GM18870 (cell line): ENCODE results near the gene FLNB.

ENCODE experiments used
- ATAC-seq: cut with Tn5 transposase; IDR thresholded peaks from one replicate; pipeline ENCODE4 v1.9.1; 2021; ENCODE audit warnings: moderate library complexity; ENCODE audit not compliant: unreplicated experiment

FLNB gene

DNA sequence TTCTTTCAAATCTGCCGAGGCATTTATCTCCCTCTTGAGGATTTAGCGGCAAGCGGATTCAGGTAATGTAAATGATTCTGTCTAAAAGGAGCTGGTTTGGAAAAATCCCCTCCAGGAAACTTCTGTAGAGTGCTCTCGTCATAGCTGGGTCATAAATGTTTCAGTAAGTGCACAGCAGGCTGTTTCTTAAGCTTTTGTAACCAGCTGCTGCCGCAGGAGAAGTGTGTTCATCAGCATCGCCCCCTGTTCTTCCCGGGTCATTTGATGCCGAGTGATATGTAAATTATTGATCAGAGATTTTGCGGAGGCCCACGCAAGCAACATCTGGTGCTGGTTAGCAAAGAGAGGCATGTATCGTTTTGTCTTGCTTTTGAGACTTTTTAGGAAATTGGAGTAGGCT is 149.5 kb downstream of the FLNB start:
- ATAC-seq, result no peak

DNA sequence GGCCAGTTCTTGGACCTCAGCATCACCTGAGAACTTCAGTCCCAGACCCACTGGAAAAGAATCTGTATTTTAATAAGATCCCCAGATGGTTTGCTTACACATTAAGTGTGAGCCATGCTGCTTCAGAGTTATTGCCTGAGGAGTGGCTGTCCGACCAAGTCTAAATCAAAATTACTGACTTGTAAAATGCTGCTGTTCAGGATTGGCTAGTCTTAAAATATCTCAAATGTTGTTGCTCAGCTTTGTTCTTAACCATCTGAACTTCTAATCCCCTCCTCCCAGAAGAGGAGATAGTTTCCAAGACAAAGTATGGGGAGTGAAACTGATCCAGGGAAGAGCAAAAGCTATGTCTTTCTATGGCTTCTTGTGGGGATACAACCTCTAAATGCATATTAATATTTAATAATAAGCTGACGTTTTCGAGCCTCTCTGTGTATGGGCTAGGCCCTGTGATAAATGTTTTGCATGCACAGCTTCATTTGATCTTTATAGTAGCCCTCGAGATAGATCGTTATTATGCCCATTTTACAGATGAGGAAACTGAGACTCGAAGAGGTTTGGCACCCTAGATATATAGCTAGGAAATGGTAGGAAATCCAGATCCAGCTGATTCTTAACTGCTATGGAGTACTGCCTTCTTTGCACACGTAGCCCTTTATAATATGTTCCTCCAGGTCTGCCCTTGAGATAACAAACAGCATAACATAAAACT is 150.4 kb downstream of the FLNB start:
- no peak for ATAC-seq

DNA sequence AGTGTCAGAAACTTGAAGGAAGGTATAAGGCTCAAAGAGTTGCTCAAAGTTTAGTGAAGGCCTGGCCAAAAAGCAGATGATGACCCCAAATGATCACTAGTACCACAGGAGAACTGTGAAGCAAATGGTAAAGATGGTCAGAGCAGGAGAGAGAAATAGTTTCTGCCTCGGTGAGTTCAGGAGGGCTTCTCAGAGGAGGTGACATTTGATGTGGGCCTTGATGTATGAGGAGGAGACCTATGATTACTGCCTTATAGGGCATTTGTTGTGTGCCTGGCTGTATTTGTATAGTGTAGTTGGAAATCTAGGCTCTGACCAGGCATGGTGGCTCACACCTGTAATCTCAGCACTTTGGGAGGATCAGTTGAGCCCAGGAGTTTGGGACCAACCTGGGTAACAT is 152.2 kb downstream of the FLNB start:
- ATAC-seq, result no peak

DNA sequence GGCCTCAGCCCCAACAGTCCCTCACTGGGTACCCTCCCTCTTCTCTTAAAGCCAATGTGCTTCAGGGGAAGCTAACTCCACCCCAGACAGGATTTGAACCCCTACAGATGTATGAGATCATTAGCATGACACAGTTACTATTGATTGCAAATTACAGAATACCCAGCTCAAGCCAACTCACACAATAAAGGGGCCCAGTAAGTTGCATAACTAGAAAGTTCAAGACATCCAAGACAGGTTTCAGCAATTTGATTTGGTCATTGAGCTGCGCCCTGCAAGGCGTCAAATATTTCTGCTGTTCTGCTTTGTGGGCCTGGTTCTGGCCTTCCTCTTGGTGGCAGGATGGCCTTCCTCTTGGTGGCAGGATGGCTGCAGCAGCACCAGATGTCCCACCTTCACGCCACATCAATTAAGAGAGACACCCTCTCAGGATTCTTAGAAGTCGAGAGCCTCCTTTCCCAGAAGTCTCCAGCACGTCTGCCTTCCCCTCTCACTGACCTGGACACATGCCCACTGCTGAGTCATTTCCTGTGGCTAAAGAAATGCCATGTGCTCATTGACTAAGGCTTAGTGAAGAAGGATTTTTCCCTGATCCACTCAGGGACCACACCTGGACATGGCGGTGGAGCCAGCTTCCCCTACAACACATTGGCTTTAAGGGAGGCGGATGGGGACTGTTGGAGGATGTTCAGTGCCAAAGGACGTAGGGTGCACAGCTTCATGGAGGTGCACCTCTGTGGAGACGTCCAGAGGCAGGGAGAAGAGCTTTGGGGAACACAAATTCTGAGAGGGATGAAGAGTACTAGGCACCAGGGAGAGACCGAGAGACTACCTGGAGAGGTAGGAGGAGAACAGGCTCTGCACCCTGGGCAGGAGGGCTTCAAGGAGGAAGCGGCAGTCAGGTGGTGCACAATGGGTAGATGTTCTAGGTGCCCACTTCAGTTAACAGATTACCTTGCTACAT is 153.5 kb downstream of the FLNB start:
- no peak for ATAC-seq

DNA sequence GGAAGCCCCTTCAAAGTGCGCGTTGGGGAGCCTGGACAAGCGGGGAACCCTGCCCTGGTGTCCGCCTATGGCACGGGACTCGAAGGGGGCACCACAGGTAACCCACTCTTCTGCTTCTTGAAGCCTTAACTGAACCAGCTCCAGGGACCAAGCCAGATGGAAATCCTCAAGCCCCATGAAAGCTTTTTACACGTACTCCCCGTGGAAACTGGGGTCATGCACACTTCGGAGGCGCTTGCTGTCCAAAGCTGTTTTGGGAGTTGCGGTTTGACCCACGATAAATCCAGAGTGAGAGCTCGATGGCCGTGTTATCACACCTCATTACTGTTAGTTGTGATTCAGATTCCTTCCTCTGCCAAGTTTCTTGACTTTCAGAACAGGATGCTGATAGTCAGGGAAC is 155.0 kb downstream of the FLNB start:
- ATAC-seq, result no peak

DNA sequence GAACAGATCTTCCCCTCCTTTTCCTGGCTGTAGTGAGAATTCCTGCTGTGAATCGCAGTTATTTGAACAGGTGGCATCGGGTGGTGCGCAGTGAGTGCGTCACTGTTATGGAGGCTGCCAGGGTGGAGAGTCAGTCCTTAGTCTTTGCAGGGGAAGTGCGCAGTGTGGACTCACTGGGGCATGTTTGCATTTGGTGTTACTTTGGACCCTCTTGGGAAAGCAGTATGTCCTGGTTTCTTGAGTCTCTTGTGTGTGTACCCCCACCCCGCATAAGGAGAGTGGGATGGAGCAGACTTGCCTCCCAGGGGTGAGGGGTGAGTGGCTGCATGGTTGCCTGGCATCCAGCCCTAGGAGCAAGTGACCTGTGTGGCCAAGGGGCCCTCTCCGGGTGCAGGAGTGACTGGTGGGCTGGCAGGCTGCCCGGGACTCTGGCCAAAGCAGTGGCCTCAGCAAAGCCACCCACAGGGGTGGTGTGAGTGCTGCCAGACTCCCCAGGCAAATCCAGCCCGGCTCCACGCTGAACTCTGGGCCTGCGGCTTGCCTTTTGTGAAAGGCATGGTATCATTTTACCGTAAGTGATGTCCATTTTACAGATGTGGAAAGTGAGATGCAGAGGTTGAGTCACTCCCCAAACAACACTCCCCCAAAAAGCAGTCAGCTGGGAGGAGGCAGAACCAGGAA is 156.1 kb downstream of the FLNB start:
- no peak for ATAC-seq

DNA sequence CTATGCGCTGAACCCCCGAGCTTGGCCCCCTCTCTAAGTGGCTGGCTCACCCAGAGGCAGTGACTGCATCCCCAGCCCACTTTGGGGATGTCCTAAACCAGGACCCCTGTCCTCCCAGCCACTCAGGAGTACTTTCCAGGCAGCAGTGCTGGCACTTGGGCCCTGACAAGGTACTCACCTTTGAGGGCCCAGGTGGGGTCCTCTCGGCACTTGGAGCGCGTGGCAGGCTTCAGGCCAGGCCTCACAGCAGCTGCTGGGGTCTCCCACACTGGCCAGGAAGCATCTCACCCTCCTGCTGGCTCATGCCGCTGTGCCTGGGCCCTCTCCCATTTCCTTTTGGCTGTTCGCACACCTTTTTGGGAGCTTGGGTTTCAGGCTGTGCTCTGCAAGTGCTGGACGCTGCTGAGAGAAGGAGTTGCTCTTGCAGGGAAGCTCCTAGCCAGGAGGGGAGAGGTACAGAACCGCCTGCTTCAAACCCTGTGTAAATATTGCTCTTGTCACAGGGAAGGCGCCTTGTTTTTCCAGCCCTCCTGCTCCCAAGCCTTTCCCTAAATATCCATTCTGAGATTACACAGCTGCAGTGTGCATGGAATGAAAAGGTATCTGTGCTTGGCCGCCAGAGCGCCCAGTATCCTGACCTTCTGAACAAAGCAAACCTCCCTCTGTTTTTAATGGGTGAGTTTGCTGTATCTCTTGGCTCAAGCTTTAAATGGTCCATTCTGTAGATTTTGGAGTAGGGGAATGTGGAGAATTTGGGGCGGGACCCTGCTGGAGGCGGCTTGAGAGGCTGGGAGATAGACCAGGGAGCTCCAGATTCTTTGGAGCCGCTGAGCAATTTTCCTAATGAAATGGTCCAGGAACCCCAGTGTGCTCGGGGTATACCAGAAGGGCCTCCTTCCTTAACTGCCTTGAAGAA is 156.9 kb downstream of the FLNB start:
- no peak for ATAC-seq

DNA sequence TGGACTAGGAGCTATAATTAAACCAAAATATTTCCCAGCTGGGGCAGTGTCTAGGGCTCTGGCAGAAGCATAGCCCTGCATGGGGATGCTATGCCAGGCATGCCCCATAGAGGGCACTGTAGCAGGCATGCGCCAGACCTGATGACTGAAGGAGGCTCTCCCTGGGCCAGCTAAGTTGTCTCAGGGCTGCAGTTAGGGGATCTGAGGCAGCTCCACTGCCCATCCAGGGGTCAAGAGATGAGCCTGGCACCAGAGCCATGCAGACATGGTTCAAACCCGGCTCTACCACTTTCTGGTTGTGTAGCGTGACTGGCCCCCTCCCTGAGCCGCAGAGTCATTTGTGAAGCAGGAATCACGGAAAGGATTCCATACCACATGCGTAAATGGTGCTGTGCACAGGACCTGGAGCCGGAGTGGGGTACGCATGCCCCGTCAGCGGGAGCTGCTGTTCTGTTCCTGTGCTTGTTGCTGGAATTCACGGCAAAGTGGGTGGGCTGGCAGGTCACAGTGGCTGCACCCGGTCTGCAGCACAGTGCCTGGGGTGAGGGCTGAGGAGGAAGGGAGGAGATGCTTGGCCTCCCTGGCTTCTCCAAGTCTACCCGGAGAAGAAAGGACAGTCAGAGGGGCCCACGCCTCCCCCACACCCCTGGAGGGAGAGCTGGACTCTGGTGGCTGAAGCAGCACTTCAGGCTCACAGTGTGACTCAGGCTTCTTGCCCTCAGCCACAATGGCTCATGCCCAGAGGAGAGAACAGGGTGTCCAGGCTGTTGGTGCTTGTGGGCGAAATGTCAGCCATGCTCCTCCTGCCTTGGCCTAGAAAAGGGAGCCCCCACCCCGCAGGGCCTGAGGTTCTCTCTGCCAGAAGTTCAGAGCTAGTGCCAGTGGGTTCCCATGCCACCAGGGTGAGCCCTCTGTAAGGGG is 159.5 kb downstream of the FLNB start:
- ATAC-seq, result peak; percentile 69

DNA sequence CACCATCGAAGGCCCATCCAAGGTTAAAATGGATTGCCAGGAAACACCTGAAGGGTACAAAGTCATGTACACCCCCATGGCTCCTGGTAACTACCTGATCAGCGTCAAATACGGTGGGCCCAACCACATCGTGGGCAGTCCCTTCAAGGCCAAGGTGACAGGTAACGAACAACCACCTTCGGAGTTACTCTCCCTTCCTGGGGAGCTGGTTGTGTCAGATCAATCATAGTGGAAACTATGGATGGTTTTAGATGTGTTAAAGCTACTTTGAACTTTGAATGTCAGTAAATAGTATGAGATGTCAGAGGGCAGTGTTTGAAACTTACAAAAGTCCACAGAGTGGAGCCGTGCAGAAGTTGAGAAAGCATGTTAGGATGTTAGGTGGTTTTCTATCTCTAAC is 160.3 kb downstream of the FLNB start:
- ATAC-seq, result no peak

DNA sequence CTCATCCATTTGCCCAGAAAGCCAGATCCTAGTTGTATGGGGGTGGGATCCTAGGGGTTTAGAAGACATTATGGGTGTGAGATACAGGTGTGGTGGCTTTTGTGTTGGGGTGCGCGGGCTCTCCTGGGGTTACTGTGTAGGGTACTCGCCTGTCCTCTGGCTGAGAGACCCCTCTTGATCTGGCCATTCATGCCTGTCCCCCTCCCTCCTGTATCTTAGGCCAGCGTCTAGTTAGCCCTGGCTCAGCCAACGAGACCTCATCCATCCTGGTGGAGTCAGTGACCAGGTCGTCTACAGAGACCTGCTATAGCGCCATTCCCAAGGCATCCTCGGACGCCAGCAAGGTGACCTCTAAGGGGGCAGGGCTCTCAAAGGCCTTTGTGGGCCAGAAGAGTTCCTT is 161.1 kb downstream of the FLNB start:
- no peak for ATAC-seq

DNA sequence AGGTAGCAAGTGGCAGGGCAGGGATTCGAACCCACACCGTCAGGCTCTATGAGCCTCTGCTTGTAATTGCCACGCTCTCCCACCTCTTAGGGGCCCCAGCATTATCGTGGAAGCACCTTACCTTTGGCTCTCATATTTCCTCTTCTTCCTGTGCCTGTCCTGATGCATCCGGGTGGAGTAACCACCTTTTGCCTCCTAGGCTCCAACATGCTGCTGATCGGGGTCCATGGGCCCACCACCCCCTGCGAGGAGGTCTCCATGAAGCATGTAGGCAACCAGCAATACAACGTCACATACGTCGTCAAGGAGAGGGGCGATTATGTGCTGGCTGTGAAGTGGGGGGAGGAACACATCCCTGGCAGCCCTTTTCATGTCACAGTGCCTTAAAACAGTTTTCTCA is 162.2 kb downstream of the FLNB start:
- ATAC-seq, result no peak

DNA sequence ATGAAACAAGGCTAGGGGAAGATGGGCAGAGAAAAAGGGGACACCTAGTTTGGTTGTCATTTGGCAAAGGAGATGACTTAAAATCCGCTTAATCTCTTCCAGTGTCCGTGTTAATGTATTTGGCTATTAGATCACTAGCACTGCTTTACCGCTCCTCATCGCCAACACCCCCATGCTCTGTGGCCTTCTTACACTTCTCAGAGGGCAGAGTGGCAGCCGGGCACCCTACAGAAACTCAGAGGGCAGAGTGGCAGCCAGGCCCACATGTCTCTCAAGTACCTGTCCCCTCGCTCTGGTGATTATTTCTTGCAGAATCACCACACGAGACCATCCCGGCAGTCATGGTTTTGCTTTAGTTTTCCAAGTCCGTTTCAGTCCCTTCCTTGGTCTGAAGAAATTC is 162.9 kb downstream of the FLNB start:
- ATAC-seq, result no peak

DNA sequence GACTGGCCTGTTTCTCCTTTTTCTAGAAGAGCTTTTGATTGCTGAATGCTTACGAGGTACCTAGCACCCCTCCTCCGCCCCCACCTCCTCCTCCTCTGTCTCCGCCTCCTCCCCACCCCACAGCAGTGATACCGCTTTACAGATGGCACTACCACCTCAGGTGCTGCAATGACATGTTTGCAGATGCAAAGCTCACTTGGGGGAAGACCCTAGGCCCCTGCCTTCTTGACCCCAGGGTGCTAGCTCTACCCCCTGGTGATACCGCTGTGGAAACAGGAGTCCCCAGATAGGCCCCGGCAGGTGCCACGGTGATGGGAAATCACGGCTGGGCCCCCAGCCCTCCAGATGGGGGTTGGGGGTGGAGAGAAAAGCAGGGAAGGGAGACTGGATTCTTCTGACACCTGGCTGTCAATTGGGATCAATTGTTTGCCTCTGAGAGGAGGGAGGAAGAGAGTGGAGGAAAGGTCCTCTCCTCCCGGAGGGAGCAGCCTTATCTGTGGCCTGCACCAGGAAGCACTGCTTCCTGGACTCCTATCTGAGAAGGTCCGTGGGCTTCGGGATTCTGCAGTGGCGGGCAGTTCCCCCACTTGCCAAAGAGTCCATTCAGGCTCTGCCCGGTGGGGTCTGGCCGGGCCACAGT is 164.9 kb downstream of the FLNB start:
- no peak for ATAC-seq

DNA sequence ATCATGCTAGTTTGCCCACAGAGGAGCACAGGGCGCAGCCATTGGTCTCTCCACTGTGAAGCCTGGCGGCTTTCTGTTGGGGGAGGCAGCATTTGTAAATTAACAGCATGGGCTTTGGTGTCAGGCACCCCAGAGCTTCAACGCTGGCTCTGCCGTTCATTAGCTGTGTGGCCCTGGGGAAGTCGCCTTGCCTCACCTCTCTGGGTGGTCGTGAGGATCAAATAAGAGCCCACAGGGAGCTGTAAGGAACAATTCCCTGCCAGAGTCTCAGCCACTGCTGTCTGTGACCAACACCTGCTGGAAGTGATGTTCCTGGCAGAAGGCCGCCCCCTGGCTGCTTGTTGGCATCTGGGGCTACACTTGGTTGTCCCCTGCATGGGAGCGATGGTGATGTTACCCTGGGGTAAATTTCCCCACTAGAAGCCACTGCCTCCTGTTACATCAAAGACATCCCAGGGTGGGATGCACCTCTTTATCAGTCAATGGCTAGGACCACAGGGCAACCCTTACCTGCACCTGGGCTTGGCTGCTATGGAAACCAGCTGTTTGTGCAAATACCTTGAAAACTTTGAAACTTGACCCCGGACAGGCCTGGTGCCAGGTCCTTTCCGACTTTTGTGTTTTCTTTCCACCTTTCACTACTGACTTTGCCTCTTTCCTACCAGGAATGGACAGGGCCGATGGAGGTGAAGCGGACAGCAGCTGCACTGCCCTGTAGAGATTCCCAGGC is 165.6 kb downstream of the FLNB start:
- no peak for ATAC-seq

DNA sequence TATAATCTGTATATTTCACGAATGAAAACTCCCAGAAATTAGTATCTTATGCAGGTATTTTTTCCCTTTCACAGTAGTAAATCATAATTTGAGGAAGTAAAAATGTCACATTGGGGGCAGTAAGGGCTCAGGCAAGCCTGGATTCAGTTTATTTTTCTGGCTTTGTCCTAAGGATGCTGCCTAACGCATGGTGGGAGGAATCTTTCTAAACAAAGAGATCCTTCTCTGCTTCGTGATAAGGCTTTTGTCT is 166.9 kb downstream of the FLNB start:
- ATAC-seq, result no peak

DNA sequence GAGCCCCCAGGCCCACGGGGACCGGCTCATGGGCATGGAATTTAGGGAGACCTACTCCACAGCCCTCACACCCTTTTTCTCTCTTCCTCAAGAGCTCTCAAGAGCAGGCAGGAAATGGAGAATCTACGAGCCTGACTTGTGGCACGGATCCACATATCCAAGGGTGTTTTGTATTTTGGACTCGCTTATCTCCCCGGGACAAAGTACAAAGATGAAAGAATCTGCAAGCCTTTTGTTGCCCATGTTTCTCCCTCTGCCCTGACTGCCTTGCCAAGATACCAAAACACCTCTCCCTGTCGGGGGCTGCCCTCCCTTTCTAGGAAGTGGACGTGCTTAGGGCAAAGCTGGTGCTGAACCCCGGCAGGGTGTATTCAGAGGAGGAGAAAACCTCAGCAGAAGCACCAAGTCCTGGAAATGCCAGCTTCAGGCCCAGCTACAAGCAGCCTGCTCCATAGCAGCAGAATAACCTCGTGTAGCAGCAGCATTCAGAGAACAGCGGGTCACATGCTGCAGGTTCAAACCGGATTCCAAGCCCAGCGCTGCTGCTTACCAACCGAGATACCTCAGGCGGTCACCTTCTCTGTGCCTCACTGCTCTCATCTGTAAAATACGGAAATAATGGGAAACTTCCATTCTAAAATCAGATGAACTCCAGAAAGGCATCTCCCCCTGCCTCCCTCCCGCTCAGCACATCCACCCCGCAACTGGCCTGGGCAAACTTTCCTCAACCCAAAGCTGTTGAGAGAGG is 167.4 kb downstream of the FLNB start:
- no peak for ATAC-seq

DNA sequence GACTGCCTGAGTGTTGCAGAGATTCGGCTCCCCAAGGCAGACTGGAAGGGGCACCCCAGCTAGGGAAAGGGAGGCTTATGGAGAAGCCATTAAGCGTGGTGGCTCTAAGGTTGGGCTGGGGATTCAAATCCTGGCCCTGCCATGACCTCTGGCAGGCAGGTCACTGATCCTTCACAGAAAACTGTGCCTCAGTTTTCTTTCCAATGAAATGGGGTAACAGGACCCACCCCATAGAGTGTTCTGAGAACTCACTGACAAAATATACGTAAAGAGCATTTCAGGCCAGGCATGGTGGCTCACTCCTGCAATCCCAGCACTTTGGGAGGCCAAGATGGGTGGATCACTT is 167.9 kb downstream of the FLNB start:
- no peak for ATAC-seq

DNA sequence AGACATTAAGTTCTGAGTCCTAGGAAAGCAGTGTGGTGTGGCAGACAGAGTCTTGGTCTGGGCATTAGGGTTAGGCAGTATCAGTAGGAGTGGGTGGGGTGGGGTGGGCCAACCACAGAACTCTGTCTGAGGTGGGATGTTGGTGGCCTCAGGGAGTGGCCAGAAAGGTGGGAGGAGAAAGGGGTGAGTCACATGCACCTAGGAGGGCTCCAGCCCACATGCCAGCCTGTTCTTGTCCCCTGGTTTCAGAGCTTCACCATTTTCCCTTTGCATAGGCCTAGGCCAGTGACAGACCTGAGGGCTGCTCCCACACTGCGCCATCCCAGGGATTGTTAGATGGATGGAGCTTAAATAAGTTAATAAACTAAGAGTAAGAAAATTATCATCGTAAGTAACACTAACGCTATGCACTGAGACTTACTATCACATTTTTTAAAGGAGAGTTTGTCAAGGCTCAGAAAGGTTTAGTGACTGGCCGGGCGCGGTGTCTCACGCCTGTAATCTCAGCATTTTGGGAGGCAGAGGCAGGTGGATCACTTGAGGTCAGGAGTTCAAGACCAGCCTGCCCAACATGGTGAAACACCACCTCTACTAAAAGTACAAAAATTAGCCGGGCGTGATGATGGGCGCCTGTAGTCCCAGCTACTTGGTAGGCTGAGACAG is 168.7 kb downstream of the FLNB start:
- ATAC-seq, result no peak
